Measurements from ENCODE around the gene TUBA4A. TPM values are rescaled to one million over a fixed set of nuclear protein-coding genes. Genes with fewer than 3 reads are reported as not detected.

The TUBA4A gene
- total RNA-seq, 1 donor from 2014 or later: 18.0 TPM

- TF ChIP-seq EZH2 (IDR thresholded peaks at IDR 0.05; ENCODE audit: insufficient read depth, low read length): no peak
- peak; percentile 10 for TF ChIP-seq CTCF (IDR thresholded peaks at IDR 0.05; ENCODE audit: insufficient read depth, low read depth, low read length)
- Mint-ChIP-seq H3K27me3 (ENCODE audit: low read depth, unreplicated experiment) (peaks cover 12% of the 10 kb centered on the region), H3K4me3 (ENCODE audit: unreplicated experiment) (no peak overlapping the region), H3K36me3 (ENCODE audit: low read depth, unreplicated experiment) (peaks cover 9% of the 10 kb centered on the region), H3K27ac (ENCODE audit: unreplicated experiment) (peak overlapping the region; percentile 41), H3K4me1 (ENCODE audit: low read depth, unreplicated experiment) (peaks cover 11% of the 10 kb centered on the region), H3K9me3 (ENCODE audit: unreplicated experiment) (no peaks in the 10 kb centered on the region)
- H3K79me2 ChIP-seq (ENCODE audit: insufficient read depth, low read length): no peaks in the 10 kb centered on the region
- FAIRE-seq (no peak), DNase-seq (ENCODE audit: low read depth) (no peak)
- H3K27ac ChIP-seq (ENCODE audit: low read depth, low read length): no peak overlapping the region
- H3K4me3 ChIP-seq (ENCODE audit: insufficient read depth, low read depth, low read length): no peak overlapping the region
- no peaks in the 10 kb centered on the region for H3K36me3 ChIP-seq (ENCODE audit: insufficient read depth, low read length)
- H2AFZ ChIP-seq (ENCODE audit: low read depth, low read length): no peak overlapping the region
- peaks cover 3% of the 10 kb centered on the region for H3K27me3 ChIP-seq (ENCODE audit: insufficient read depth, low read length)
- H4K20me1 ChIP-seq (ENCODE audit: insufficient read depth, low read length): no peaks in the 10 kb centered on the region
- H3K4me1 ChIP-seq (ENCODE audit: insufficient read depth, low read length): peaks cover 8% of the 10 kb centered on the region
- no peak overlapping the region for H3K9ac ChIP-seq (ENCODE audit: low read length)
- no peaks in the 10 kb centered on the region for H3K9me3 ChIP-seq (ENCODE audit: insufficient read depth, low read depth, low read length)
- no peak overlapping the region for H3K4me2 ChIP-seq (ENCODE audit: low read length)
Observed at GRCh38 chr2:219297766-219298456, 44.2 kb upstream of the TUBA4A start.

GRCh38 chr2:219296631-219297391, 43.1 kb upstream of the TUBA4A start:
- Histone ChIP-seq H3K79me2 (ENCODE audit: insufficient read depth, low read length) (no peaks in the 10 kb centered on the region), H3K4me1 (ENCODE audit: insufficient read depth, low read length) (peaks cover 8% of the 10 kb centered on the region), H2AFZ (ENCODE audit: low read depth, low read length) (no peak overlapping the region), H4K20me1 (ENCODE audit: insufficient read depth, low read length) (no peaks in the 10 kb centered on the region), H3K36me3 (ENCODE audit: insufficient read depth, low read length) (no peaks in the 10 kb centered on the region), H3K9me3 (ENCODE audit: insufficient read depth, low read depth, low read length) (no peaks in the 10 kb centered on the region), H3K9ac (ENCODE audit: low read length) (no peak overlapping the region), H3K4me3 (ENCODE audit: insufficient read depth, low read depth, low read length) (no peak overlapping the region), H3K4me2 (ENCODE audit: low read length) (no peak overlapping the region), H3K27me3 (ENCODE audit: insufficient read depth, low read length) (peaks cover 3% of the 10 kb centered on the region), H3K27ac (ENCODE audit: low read depth, low read length) (no peak overlapping the region)
- Mint-ChIP-seq H3K4me3 (ENCODE audit: unreplicated experiment) (no peak overlapping the region), H3K9me3 (ENCODE audit: unreplicated experiment) (no peaks in the 10 kb centered on the region), H3K36me3 (ENCODE audit: low read depth, unreplicated experiment) (peaks cover 17% of the 10 kb centered on the region), H3K4me1 (ENCODE audit: low read depth, unreplicated experiment) (peaks cover 11% of the 10 kb centered on the region), H3K27ac (ENCODE audit: unreplicated experiment) (no peak overlapping the region), H3K27me3 (ENCODE audit: low read depth, unreplicated experiment) (peaks cover 14% of the 10 kb centered on the region)
- no peak for TF ChIP-seq CTCF (IDR thresholded peaks at IDR 0.05; ENCODE audit: insufficient read depth, low read depth, low read length)
- TF ChIP-seq EZH2 (IDR thresholded peaks at IDR 0.05; ENCODE audit: insufficient read depth, low read length): no peak
- DNase-seq (ENCODE audit: low read depth) (no peak), FAIRE-seq (no peak)

Measured in astrocyte (in vitro differentiated cells and primary cell).